Measurements from ENCODE around the gene GPR179. TPM values are rescaled to one million over a fixed set of nuclear protein-coding genes. Genes with fewer than 3 reads are reported as not detected.

GPR179 gene
- polyA plus RNA-seq, 6 donors from 2014 or later = not detected

DNA sequence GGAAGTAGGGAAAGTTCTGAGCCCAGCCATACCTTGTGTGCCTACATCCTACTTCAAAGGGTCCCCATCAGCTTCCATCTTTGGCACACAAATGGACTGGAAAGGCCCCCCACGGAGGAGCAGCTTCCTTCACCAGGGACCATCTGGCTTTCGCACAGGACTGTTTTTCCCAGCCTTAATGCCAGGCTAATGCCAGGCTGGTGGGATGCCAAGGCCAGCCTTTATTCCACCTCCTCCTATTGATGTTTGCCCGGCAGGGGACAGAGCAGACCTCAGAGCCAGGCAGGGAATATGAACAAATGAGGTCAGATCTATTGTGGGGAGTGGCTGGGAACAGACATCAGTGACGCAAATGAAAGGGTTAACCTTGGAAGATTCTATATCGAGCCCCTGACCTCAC, 5.7 kb downstream of the GPR179 start:
- ATAC-seq (ENCODE audit: low read depth in 2 of 2) = no peak
- Mint-ChIP-seq H3K4me3 (peak overlapping the region in 1 of 8 donors; percentile 26), H3K36me3 (no peaks in the 10 kb centered on the region), H3K27me3 (peaks cover 10 to 26% (median 15%) of the 10 kb centered on the region in 3 donors), H3K4me1 (no peaks in the 10 kb centered on the region), H3K27ac (peak overlapping the region in 1 of 6 donors; percentile 39), H3K9me3 (no peaks in the 10 kb centered on the region)
- DNase-seq = no peak

- no peak for ATAC-seq (ENCODE audit: low read depth in 2 of 2)
Measured at GRCh38 chr17:38336838-38337237, 6.9 kb downstream of the GPR179 start.

GRCh38 chr17:38334480-38335364, 9.0 kb downstream of the GPR179 start:
- Mint-ChIP-seq H3K36me3 (no peaks in the 10 kb centered on the region), H3K27me3 (peaks cover 11 to 39% (median 23%) of the 10 kb centered on the region in 3 donors), H3K9me3 (no peaks in the 10 kb centered on the region), H3K4me3 (no peak overlapping the region), H3K27ac (no peak overlapping the region), H3K4me1 (no peaks in the 10 kb centered on the region)
- DNase-seq (no peak), ATAC-seq (ENCODE audit: low read depth in 2 of 2) (no peak)

More at GRCh38 chr17:38336838-38337237, 6.9 kb downstream of the GPR179 start:
- Mint-ChIP-seq H3K4me1 (no peaks in the 10 kb centered on the region), H3K36me3 (no peaks in the 10 kb centered on the region), H3K4me3 (no peak overlapping the region), H3K27ac (no peak overlapping the region), H3K9me3 (no peaks in the 10 kb centered on the region), H3K27me3 (peaks cover 10 to 31% (median 14%) of the 10 kb centered on the region in 3 donors)
- DNase-seq = no peak

DNA sequence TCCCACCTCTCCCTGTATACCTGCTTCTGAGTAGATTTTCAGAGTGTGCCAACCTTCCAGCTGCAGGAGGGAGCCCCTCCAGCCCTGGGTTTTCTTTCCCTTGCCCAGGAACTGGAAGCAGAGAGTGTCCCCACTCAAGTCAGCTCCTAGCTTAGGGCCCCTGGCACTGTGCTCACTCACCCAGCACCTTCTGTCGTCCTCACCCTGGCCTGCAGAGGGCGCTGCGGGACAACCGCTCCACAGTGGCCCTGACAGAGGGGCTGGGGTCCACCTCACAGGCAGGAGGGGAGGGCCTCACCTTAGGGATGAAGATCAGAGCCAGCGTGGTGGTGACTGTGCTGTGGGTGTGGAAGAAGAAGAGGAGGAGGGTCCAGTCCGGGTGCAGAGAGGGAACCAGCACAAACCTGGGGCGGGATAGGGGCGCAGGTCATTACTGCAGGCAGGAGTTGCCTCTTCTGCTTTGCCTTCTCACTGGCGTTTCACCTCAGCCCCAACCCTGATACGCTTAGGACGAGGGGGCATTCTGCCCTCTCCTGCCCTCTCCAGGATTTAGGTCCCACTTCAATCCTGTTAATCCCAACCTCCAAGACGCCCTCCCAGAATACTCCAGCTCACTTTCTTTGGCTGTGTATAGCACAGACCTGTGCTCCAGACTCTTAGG, 10.0 kb downstream of the GPR179 start:
- H3K4me1 Mint-ChIP-seq = no peaks in the 10 kb centered on the region
- H3K9me3 Mint-ChIP-seq = no peaks in the 10 kb centered on the region
- peaks cover 11 to 48% (median 29%) of the 10 kb centered on the region in 3 donors for H3K27me3 Mint-ChIP-seq
- DNase-seq (no peak), ATAC-seq (ENCODE audit: low read depth in 2 of 2) (peak in 1 of 2 donors; percentile 37)
- H3K27ac Mint-ChIP-seq = no peak overlapping the region
- no peak overlapping the region for H3K4me3 Mint-ChIP-seq
- H3K36me3 Mint-ChIP-seq = no peaks in the 10 kb centered on the region

GRCh38 chr17:38332735-38333134, 11.0 kb downstream of the GPR179 start:
- Mint-ChIP-seq H3K36me3 (no peaks in the 10 kb centered on the region), H3K4me3 (no peak overlapping the region), H3K27ac (no peak overlapping the region), H3K4me1 (no peaks in the 10 kb centered on the region), H3K27me3 (peaks cover 11 to 58% (median 29%) of the 10 kb centered on the region in 3 donors), H3K9me3 (no peaks in the 10 kb centered on the region)
- ATAC-seq (ENCODE audit: low read depth in 2 of 2) (no peak), DNase-seq (no peak)

DNA sequence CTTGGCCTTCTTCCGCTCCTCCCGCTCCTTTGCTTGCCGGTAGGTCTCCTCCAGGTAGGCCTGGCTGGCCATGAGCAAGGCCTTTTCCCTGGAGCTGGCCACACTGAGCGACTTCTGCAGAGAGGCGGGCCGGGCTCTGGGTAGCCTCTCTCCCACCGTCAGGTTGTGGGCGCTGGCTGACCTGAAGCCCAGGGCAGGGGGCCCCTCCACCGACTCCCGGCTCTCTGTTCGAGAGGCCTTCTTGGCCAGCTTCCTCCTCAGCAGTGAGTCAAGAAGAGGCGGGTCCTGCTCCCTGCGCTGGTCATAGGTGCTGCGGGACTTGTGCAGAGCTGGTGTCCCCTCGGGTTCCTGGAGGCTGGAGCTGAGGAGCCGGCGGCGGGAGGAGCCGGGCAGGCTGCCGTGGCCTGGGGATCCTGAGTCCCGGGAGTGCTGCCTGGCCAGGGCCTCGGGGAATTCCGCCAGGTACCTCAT, 12.8 kb downstream of the GPR179 start:
- Mint-ChIP-seq H3K36me3 (no peaks in the 10 kb centered on the region), H3K27me3 (peaks cover 4 to 51% (median 24%) of the 10 kb centered on the region in 3 donors), H3K9me3 (no peaks in the 10 kb centered on the region), H3K4me3 (no peak overlapping the region), H3K27ac (no peak overlapping the region), H3K4me1 (peaks cover 7 to 10% (median 8%) of the 10 kb centered on the region in 3 donors)
- ATAC-seq (ENCODE audit: low read depth in 2 of 2) (no peak), DNase-seq (no peak)

- Mint-ChIP-seq H3K4me3 (no peak overlapping the region), H3K27me3 (peaks cover 4 to 51% (median 24%) of the 10 kb centered on the region in 3 donors), H3K36me3 (no peaks in the 10 kb centered on the region), H3K27ac (peak overlapping the region in 1 of 6 donors; percentile 44), H3K4me1 (peaks cover 14 to 17% (median 16%) of the 10 kb centered on the region in 3 donors), H3K9me3 (no peaks in the 10 kb centered on the region)
- DNase-seq = no peak
- ATAC-seq (ENCODE audit: low read depth in 2 of 2) = no peak
Measured at GRCh38 chr17:38329808-38330730, 13.7 kb downstream of the GPR179 start.

- peaks cover 4 to 45% (median 24%) of the 10 kb centered on the region in 3 donors for H3K27me3 Mint-ChIP-seq
- H3K4me1 Mint-ChIP-seq = peaks cover 14 to 19% (median 17%) of the 10 kb centered on the region in 3 donors
- H3K36me3 Mint-ChIP-seq = no peaks in the 10 kb centered on the region
- H3K9me3 Mint-ChIP-seq = no peaks in the 10 kb centered on the region
- H3K27ac Mint-ChIP-seq = peak overlapping the region in 1 of 6 donors; percentile 56
- DNase-seq (no peak), ATAC-seq (ENCODE audit: low read depth in 2 of 2) (no peak)
- no peak overlapping the region for H3K4me3 Mint-ChIP-seq
Measured at GRCh38 chr17:38329284-38329683, 14.5 kb downstream of the GPR179 start.

GRCh38 chr17:38328620-38329019, 15.1 kb downstream of the GPR179 start:
- Mint-ChIP-seq H3K36me3 (no peaks in the 10 kb centered on the region), H3K27ac (no peak overlapping the region), H3K4me3 (no peak overlapping the region), H3K27me3 (peaks cover 4 to 39% (median 21%) of the 10 kb centered on the region in 3 donors), H3K4me1 (peaks cover 14 to 19% (median 17%) of the 10 kb centered on the region in 3 donors), H3K9me3 (no peaks in the 10 kb centered on the region)
- DNase-seq = no peak
- no peak for ATAC-seq (ENCODE audit: low read depth in 2 of 2)

- Mint-ChIP-seq H3K27ac (peak overlapping the region in 2 of 6 donors; percentile 36 to 84), H3K9me3 (no peaks in the 10 kb centered on the region), H3K4me1 (peaks cover 14 to 19% (median 17%) of the 10 kb centered on the region in 3 donors), H3K4me3 (no peak overlapping the region), H3K27me3 (peaks cover 4 to 32% (median 18%) of the 10 kb centered on the region in 3 donors), H3K36me3 (peaks cover 0 to under 1% of the 10 kb centered on the region in 2 donors)
- ATAC-seq (ENCODE audit: low read depth in 2 of 2) (no peak), DNase-seq (no peak)
Measured at GRCh38 chr17:38327936-38328335, 15.8 kb downstream of the GPR179 start.

- H3K9me3 Mint-ChIP-seq = no peaks in the 10 kb centered on the region
Measured at GRCh38 chr17:38326996-38327792, 16.6 kb downstream of the GPR179 start.

GRCh38 chr17:38325221-38325851, 18.4 kb downstream of the GPR179 start:
- ATAC-seq (ENCODE audit: low read depth in 2 of 2) = peak; percentile 65 to 68

More at GRCh38 chr17:38326996-38327792, 16.6 kb downstream of the GPR179 start:
- ATAC-seq (ENCODE audit: low read depth in 2 of 2) (no peak), DNase-seq (no peak)
- peaks cover 0 to 4% of the 10 kb centered on the region in 2 donors for H3K36me3 Mint-ChIP-seq
- peaks cover 4 to 31% (median 18%) of the 10 kb centered on the region in 3 donors for H3K27me3 Mint-ChIP-seq
- peak overlapping the region in 4 of 6 donors; percentile 10 to 88 (median 40) for H3K27ac Mint-ChIP-seq
- no peak overlapping the region for H3K4me3 Mint-ChIP-seq
- peaks cover 14 to 19% (median 17%) of the 10 kb centered on the region in 3 donors for H3K4me1 Mint-ChIP-seq

More at GRCh38 chr17:38325221-38325851, 18.4 kb downstream of the GPR179 start:
- Mint-ChIP-seq H3K9me3 (no peaks in the 10 kb centered on the region), H3K36me3 (peaks cover 0 to 4% of the 10 kb centered on the region in 2 donors), H3K4me1 (peaks cover 14 to 19% (median 17%) of the 10 kb centered on the region in 3 donors), H3K4me3 (no peak overlapping the region), H3K27me3 (peaks cover 0 to 21% (median 12%) of the 10 kb centered on the region in 3 donors), H3K27ac (peak overlapping the region in 3 of 6 donors; percentile 10 to 69 (median 68))
- no peak for DNase-seq
